ENCODE results near the gene TMEM184A.

Gene TMEM184A

GRCh38 chr7:1595027-1595426 lies 39.0 kb upstream of the TMEM184A start:
- DNase-seq (ENCODE audit: low read depth in 2 of 2): no peak
- no peak overlapping the region for H3K4me3 ChIP-seq (replicated peaks in 1 of 2; ENCODE audit: low read depth in 2 of 2, low read length in 2 of 2)
- TF ChIP-seq CTCF (IDR thresholded peaks at IDR 0.05; ENCODE audit: low read depth, low read length): no peak

- DNase-seq (ENCODE audit: low read depth in 2 of 2): no peak
- no peak for TF ChIP-seq CTCF (IDR thresholded peaks at IDR 0.05; ENCODE audit: low read depth, low read length)
- H3K4me3 ChIP-seq (replicated peaks in 1 of 2; ENCODE audit: low read depth in 2 of 2, low read length in 2 of 2): no peak overlapping the region
Measured at GRCh38 chr7:1593904-1594421, 38.0 kb upstream of the TMEM184A start.

GRCh38 chr7:1593091-1593866 lies 37.3 kb upstream of the TMEM184A start:
- TF ChIP-seq CTCF (IDR thresholded peaks at IDR 0.05; ENCODE audit: low read depth, low read length): peak; percentile 45
- DNase-seq (ENCODE audit: low read depth in 2 of 2): peak; percentile 9 to 18
- H3K4me3 ChIP-seq (replicated peaks in 1 of 2; ENCODE audit: low read depth in 2 of 2, low read length in 2 of 2): no peak overlapping the region

- H3K4me3 ChIP-seq (replicated peaks in 1 of 2; ENCODE audit: low read depth in 2 of 2, low read length in 2 of 2): no peak overlapping the region
- TF ChIP-seq CTCF (IDR thresholded peaks at IDR 0.05; ENCODE audit: low read depth, low read length): no peak
- no peak for DNase-seq (ENCODE audit: low read depth in 2 of 2)
Measured at GRCh38 chr7:1592299-1592871, 36.4 kb upstream of the TMEM184A start.

GRCh38 chr7:1591876-1592275 lies 35.9 kb upstream of the TMEM184A start:
- DNase-seq (ENCODE audit: low read depth in 2 of 2): no peak
- no peak overlapping the region for H3K4me3 ChIP-seq (replicated peaks in 1 of 2; ENCODE audit: low read depth in 2 of 2, low read length in 2 of 2)
- no peak for TF ChIP-seq CTCF (IDR thresholded peaks at IDR 0.05; ENCODE audit: low read depth, low read length)

GRCh38 chr7:1591396-1591795 lies 35.4 kb upstream of the TMEM184A start:
- no peak overlapping the region for H3K4me3 ChIP-seq (replicated peaks in 1 of 2; ENCODE audit: low read depth in 2 of 2, low read length in 2 of 2)
- DNase-seq (ENCODE audit: low read depth in 2 of 2): no peak
- TF ChIP-seq CTCF (IDR thresholded peaks at IDR 0.05; ENCODE audit: low read depth, low read length): no peak

All from cardiac fibroblast (primary cell).